Liver (tissue), 9 donors: Measurements from ENCODE around the gene CACHD1. TPM values are rescaled to one million over a fixed set of nuclear protein-coding genes. Genes with fewer than 3 reads are reported as not detected.
A peak's percentile ranks its signal among the peaks of the same experiment; 100 is the strongest.

Source experiments
- DNase-seq: peaks from one replicate; pipeline ENCODE4 v3.0.0-alpha.2; 2017; ENCODE audit warnings: low spot score
- H3K27ac ChIP-seq, 2 donors: one replicate each; pipeline ENCODE4 v1.7.0; 2013; ENCODE audit warnings: inconsistent platforms in 2 of 2, low read length in 2 of 2, control low read depth in 1 of 2, low read depth in 1 of 2, mild to moderate bottlenecking in 1 of 2
- H3K27me3 ChIP-seq, 4 donors: one replicate each; pipeline versions ENCODE4 v1.6.1 to v1.7.0; 2013; ENCODE audit warnings: low read length in 3 of 4, inconsistent platforms in 1 of 4, mild to moderate bottlenecking in 1 of 4, moderate library complexity in 1 of 4; ENCODE audit not compliant: control insufficient read depth in 4 of 4, insufficient read depth in 4 of 4
- H3K36me3 ChIP-seq, 4 donors: one replicate each; pipeline versions ENCODE4 v1.6.1 to v1.7.0; 2013; ENCODE audit warnings: low read length in 3 of 4, mild to moderate bottlenecking in 3 of 4, low read depth in 1 of 4, moderate library complexity in 1 of 4; ENCODE audit not compliant: control insufficient read depth in 4 of 4, insufficient read depth in 3 of 4
- H3K4me1 ChIP-seq, 4 donors: one replicate each; pipeline versions ENCODE4 v1.6.1 to v1.7.0; 2013; ENCODE audit warnings: low read length in 3 of 4, mild to moderate bottlenecking in 3 of 4, moderate library complexity in 1 of 4; ENCODE audit not compliant: control insufficient read depth in 4 of 4, insufficient read depth in 4 of 4
- H3K4me3 ChIP-seq, 3 donors: one replicate each; pipeline versions ENCODE4 v1.6.1 to v1.7.0; 2013; ENCODE audit warnings: low read length in 3 of 3, control low read depth in 1 of 3, low read depth in 1 of 3, mild to moderate bottlenecking in 1 of 3
- H3K9ac ChIP-seq, 2 donors: one replicate each; pipeline ENCODE4 v1.7.0; 2013; ENCODE audit warnings: low read length in 2 of 2, mild to moderate bottlenecking in 2 of 2, moderate library complexity in 2 of 2, control low read depth in 1 of 2, low read depth in 1 of 2
- H3K9me3 ChIP-seq, 4 donors: one replicate each; pipeline versions ENCODE4 v1.6.1 to v1.7.0; 2013; ENCODE audit warnings: low read length in 3 of 4; ENCODE audit not compliant: control insufficient read depth in 4 of 4
- CTCF ChIP-seq: fragments of 150-350 bp; IDR thresholded peaks from 2 replicates; pipeline ENCODE4 v1.5.1; 2017; ENCODE audit warnings: improper control_type of control experiment, low read depth, low read length; ENCODE audit not compliant: missing input control
- EGR1 ChIP-seq, 2 donors: IDR thresholded peaks; 2 replicates each; pipeline ENCODE4 v1.6.1; 2016 to 2018; ENCODE audit warnings: antibody characterized with exemption in 2 of 2, low read depth in 2 of 2
- FOXA1 ChIP-seq: IDR thresholded peaks from 2 replicates; pipeline ENCODE4 v1.6.1; 2016; ENCODE audit warnings: antibody characterized with exemption
- FOXA2 ChIP-seq: IDR thresholded peaks from 2 replicates; pipeline ENCODE4 v1.6.1; 2016; ENCODE audit warnings: antibody characterized with exemption
- GABPA ChIP-seq, 2 donors: IDR thresholded peaks in 1 of 2; conservative IDR thresholded peaks in 1 of 2; 2 replicates each; pipeline ENCODE4 v1.6.1; 2016; ENCODE audit warnings: antibody characterized with exemption in 2 of 2, mild to moderate bottlenecking in 1 of 2, moderate library complexity in 1 of 2
- HNF4A ChIP-seq, 2 donors: conservative IDR thresholded peaks; 2 replicates each; pipeline ENCODE4 v1.6.1; 2016; ENCODE audit warnings: antibody characterized with exemption in 2 of 2, mild to moderate bottlenecking in 2 of 2
- HNF4G ChIP-seq: IDR thresholded peaks from 2 replicates; pipeline ENCODE4 v1.6.1; 2016; ENCODE audit warnings: antibody characterized with exemption
- NR2F2 ChIP-seq: IDR thresholded peaks from 2 replicates; pipeline ENCODE4 v1.6.1; 2016; ENCODE audit warnings: antibody characterized with exemption
- RAD21 ChIP-seq, 2 donors: IDR thresholded peaks; 2 replicates each; pipeline ENCODE4 v1.6.1; 2016; ENCODE audit warnings: antibody characterized with exemption in 2 of 2, mild to moderate bottlenecking in 2 of 2
- REST ChIP-seq: IDR thresholded peaks from 2 replicates; pipeline ENCODE4 v1.6.1; 2016; ENCODE audit warnings: antibody characterized with exemption, mild to moderate bottlenecking
- RXRA ChIP-seq, 2 donors: IDR thresholded peaks; 2 replicates each; pipeline ENCODE4 v1.6.1; 2017 to 2018; ENCODE audit warnings: antibody characterized with exemption in 2 of 2, mild to moderate bottlenecking in 1 of 2
- SP1 ChIP-seq: IDR thresholded peaks from 2 replicates; pipeline ENCODE4 v1.6.1; 2018; ENCODE audit warnings: antibody characterized with exemption, mild to moderate bottlenecking
- TAF1 ChIP-seq: conservative IDR thresholded peaks from 2 replicates; pipeline ENCODE4 v1.6.1; 2016; ENCODE audit warnings: antibody characterized with exemption, mild to moderate bottlenecking
- YY1 ChIP-seq: IDR thresholded peaks from 2 replicates; pipeline ENCODE4 v1.6.1; 2016; ENCODE audit warnings: antibody characterized with exemption, mild to moderate bottlenecking
- ZBTB33 ChIP-seq: IDR thresholded peaks from 2 replicates; pipeline ENCODE4 v1.6.1; 2016; ENCODE audit warnings: antibody characterized with exemption
- WGBS: extraction: QIAGEN DNeasy Blood & Tissue Kit; methylation state at CpG from one replicate; pipeline ENCODE4 v1.1.7; 2013; 5-methylcytosine and 5-hydroxymethylcytosine counted together
- polyA plus RNA-seq, 2 donors: library from polyadenylated mRNA; stranded (reverse) in 1 of 2; unstranded in 1 of 2; fragments of 200-250 nt in 1 of 2; fragments of >200 nt in 1 of 2; fragmentation: Nextera tagmentation in 1 of 2; extraction: Ambion mirVana in 1 of 2; gene quantifications; one replicate each; pipeline versions ENCODE4 v1.2.1 to v1.2.3, GENCODE V29; 2013 to 2015
- total RNA-seq, 2 donors: library from RNA; depleted of rRNA; stranded (reverse); fragments of >200 nt; gene quantifications; one replicate each; pipeline ENCODE4 v1.2.3, GENCODE V29; 2014
- TF ChIP-seq, protein P1 (sequence below): IDR thresholded peaks from 2 replicates; pipeline ENCODE4 v1.6.1; 2016; ENCODE audit warnings: antibody characterized with exemption
- donor health status: healthy.
- donor health status: healthy.
- donor health status: healthy.
- donor health status: healthy.
- donor health status: healthy.

CACHD1 gene
- 1 to 10 TPM; 3.3 to 4.2 TPM for total RNA-seq
- 1 to 10 TPM in 1 of 2 donors, under 1 TPM in 1; 0.68 to 1.3 TPM for polyA plus RNA-seq

- Histone ChIP-seq H3K9ac (peak within 1 kb of the TSS in 1 of 2 donors; percentile 6), H3K36me3 (no peaks in the 10 kb centered on the region), H3K9me3 (no peaks in the 10 kb centered on the region), H3K27me3 (no peaks in the 10 kb centered on the region), H3K4me3 (peak within 1 kb of the TSS; percentile 55 to 80 (median 67)), H3K27ac (peak within 1 kb of the TSS; percentile 55 to 74), H3K4me1 (peaks cover 3 to 19% (median 12%) of the 10 kb centered on the region in 4 donors)
- DNase-seq: peak; percentile 68
- peak; percentile 42 for TF ChIP-seq REST
- TF ChIP-seq YY1: peak; percentile 56
- TF ChIP-seq SP1: peak; percentile 11
- TF ChIP-seq RAD21 (IDR thresholded peaks at IDR 0.05): peak; percentile 72 to 78
- TF ChIP-seq NR2F2: no peak
- TF ChIP-seq EGR1 (IDR thresholded peaks at IDR 0.05; ENCODE audit: low read depth in 2 of 2): no peak
- TF ChIP-seq CTCF: peak; percentile 44
- TF ChIP-seq HNF4G: no peak
- WGBS: under 1% methylated on average over 82 of the region's 82 CpGs
Observed at GRCh38 chr1:64469977-64470664, at the start of gene CACHD1. TSS of gene CACHD1 (plus strand) at chr1:64470129. CDS start at chr1:64470745, 616 bp downstream.

GRCh38 chr1:64421377-64421776 lies 48.6 kb upstream of the CACHD1 start:
- Histone ChIP-seq H3K36me3 (no peaks in the 10 kb centered on the region), H3K27me3 (no peaks in the 10 kb centered on the region), H3K9me3 (no peaks in the 10 kb centered on the region), H3K4me1 (peaks cover 0 to 5% (median 2%) of the 10 kb centered on the region in 4 donors), H3K4me3 (no peak overlapping the region), H3K27ac (peak overlapping the region; percentile 64 to 68), H3K9ac (no peak overlapping the region)
- no peak for DNase-seq
- 32% methylated on average over 4 of the region's 4 CpGs for WGBS
- TF ChIP-seq HNF4G (peak; percentile 99), FOXA2 (no peak), EGR1 (IDR thresholded peaks at IDR 0.05; ENCODE audit: low read depth in 2 of 2) (peak in 1 of 2 donors; percentile 70), YY1 (peak; percentile 87), SP1 (peak; percentile 86), TAF1 (no peak), HNF4A (conservative IDR thresholded peaks at IDR 0.05) (peak; percentile 100), REST (peak; percentile 69), NR2F2 (no peak), ZBTB33 (peak; percentile 54), RXRA (IDR thresholded peaks at IDR 0.05) (peak; percentile 78 to 85), RAD21 (IDR thresholded peaks at IDR 0.05) (peak; percentile 40 to 47), GABPA (IDR thresholded peaks at IDR 0.05 in 1 of 2, conservative IDR thresholded peaks at IDR 0.05 in 1 of 2) (peak in 1 of 2 donors; percentile 49), CTCF (no peak), FOXA1 (peak; percentile 51)
- TF ChIP-seq, protein P1, sequence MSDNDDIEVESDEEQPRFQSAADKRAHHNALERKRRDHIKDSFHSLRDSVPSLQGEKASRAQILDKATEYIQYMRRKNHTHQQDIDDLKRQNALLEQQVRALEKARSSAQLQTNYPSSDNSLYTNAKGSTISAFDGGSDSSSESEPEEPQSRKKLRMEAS: peak; percentile 49
